ENCODE measurements around the gene PSMD13.

GRCh38 chr11:250274-250673, 13.5 kb downstream of the PSMD13 start:
- TF ChIP-seq EP300 (IDR thresholded peaks at IDR 0.05) (no peak), POLR2A (IDR thresholded peaks at IDR 0.05) (no peak), POLR2AphosphoS5 (IDR thresholded peaks at IDR 0.05) (no peak)
- TF ChIP-seq, protein P1, sequence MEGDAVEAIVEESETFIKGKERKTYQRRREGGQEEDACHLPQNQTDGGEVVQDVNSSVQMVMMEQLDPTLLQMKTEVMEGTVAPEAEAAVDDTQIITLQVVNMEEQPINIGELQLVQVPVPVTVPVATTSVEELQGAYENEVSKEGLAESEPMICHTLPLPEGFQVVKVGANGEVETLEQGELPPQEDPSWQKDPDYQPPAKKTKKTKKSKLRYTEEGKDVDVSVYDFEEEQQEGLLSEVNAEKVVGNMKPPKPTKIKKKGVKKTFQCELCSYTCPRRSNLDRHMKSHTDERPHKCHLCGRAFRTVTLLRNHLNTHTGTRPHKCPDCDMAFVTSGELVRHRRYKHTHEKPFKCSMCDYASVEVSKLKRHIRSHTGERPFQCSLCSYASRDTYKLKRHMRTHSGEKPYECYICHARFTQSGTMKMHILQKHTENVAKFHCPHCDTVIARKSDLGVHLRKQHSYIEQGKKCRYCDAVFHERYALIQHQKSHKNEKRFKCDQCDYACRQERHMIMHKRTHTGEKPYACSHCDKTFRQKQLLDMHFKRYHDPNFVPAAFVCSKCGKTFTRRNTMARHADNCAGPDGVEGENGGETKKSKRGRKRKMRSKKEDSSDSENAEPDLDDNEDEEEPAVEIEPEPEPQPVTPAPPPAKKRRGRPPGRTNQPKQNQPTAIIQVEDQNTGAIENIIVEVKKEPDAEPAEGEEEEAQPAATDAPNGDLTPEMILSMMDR (IDR thresholded peaks at IDR 0.05): no peak

Measured in upper lobe of left lung (tissue), 4 donors.